Ureter (tissue), 1 donor: ENCODE data around the gene GCNT2. TPM values are rescaled to one million over a fixed set of nuclear protein-coding genes. Genes with fewer than 3 reads are reported as not detected.
"Not testable (repeated sequence)": the region's sequence is repeated elsewhere in the genome, so short reads cannot be mapped to it uniquely, and the experiment has no call there.

Source experiments
- DNase-seq: peaks from one replicate; pipeline ENCODE4 v3.0.0-alpha.2; 2020; ENCODE audit warnings: low spot score
- total RNA-seq: library from RNA; stranded (reverse); gene quantifications from one replicate; pipeline ENCODE4 v1.2.4, GENCODE V29; 2023
- donor health status: DM: yes; HTN: yes; CAD: no.

GCNT2 gene
- total RNA-seq, 1 donor from 2014 or later = 3.1 TPM

DNA sequence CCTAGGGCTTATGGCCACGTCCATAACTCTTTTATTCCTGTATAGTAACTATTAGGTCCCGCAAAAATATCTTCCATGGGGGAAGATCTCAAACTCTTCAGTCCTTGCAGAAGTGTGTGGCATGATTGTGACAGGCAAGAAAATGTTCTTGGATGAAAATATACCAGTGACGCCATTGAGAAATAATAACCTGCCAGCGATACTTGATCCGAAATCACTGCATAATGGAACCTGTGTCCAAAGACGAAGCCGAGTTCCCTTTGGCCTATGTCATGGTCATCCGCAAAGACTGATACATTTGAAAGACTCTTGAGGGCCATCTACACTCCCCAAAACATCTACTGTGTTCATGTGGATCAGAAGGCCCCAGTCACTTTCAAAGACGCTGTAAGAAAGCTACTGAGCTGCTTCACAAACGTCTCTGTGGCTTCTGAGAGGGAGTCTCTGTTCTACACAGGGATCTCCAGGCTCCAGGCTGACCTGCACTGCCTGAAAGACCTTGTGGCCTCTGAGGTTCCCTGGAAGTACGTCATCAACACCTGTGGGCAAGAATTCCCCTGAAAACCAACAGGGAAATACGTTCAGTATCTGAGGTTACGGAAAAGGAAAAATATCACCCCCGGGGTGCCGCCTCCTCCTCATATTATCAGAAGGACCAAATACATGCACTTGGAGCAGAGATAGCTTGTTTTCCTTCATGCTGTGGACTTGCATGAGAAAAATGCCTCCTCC lies 6.9 kb upstream of the GCNT2 start:
- DNase-seq = no peak

DNA sequence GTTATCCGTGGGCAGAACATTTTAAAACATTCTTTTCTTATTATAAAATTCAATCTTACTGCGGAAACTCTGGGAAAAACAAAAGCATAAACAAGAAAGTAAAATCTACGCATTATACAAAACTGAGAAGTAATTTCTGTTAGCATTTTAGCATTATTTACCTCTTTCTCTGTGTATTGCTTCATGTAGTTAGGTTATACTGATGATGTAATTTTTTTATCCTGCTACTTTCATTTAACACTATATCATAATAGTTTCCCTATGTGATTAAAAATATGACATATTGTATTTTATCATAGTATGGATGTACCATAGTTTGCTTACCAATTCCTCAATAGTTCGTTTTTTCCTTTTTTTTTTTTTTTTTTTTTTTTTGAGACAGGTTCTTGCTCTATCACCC lies 4.2 kb upstream of the GCNT2 start:
- DNase-seq = no peak

DNA sequence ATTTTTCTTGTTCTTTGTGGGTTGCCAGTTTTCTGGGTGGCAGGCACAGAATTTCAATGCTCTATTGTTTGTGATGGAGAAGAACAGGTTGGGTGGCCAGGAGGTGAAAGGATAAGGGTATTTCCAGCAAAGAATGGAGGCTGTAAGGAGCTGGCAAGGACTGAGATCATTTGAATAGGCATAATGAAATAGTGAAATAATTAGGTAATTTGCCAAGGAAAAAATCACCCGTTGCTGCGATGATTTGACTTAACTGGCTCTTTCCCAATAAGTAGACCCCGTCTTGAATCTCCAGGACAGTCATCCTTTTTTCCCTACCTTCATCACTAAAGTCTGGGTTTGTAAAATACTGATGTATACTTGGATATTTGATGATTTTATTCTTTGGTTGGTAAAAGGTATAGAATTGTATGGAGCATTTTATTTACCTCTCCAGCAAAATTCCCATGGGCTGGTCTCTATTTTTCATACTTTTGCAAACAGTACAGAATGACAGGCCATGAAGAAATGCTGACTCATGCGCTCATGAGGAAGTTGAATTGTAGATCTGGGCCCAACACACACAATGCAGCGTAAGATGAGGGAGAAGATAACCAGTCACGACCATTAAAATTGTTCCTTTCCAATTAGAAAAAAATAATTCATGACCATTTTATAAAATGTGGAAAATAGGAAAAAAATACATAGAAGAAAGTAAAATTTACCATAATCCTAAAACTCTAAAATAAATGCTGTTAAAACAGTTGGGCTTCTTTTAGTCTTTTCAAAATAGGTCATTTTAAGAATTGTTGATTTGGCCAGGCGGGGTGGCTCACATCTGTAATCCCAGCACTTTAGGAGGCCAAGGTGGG lies 2.4 kb upstream of the GCNT2 start:
- DNase-seq = no peak

DNA sequence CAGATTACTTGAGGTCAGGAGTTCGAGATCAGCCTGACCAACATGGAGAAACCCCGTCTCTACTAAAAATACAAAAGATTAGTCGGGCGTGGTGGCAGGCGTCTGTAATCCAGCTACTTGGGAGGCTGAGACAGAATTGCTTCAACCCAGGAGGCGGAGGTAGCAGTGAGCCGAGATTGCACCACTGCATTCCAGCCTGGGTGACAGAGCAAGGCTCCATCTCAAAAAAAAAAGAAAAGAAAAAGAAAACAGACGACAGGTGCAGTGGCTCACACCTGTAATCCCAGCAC lies 1.8 kb upstream of the GCNT2 start:
- DNase-seq = not testable (repeated sequence)

DNA sequence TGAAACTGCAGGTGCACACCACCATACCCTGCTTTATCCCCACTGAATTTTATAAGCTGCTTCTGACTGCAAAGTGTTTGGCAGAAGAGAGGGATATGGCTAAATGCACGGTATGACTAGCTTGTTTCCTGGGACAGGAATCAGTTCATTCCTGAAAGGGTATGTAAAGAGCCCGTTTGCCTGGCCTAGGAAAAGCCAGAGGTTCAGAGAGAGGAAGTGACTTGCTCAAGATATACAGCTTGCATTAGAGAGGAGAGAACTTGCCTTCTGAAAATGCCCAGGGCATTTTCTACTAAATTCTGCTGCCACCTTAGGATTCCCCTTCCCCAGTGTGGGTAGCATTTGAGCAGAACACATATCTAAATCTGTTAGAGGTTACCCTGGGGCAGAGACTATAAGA lies 683 bp upstream of the GCNT2 start:
- DNase-seq = no peak

DNA sequence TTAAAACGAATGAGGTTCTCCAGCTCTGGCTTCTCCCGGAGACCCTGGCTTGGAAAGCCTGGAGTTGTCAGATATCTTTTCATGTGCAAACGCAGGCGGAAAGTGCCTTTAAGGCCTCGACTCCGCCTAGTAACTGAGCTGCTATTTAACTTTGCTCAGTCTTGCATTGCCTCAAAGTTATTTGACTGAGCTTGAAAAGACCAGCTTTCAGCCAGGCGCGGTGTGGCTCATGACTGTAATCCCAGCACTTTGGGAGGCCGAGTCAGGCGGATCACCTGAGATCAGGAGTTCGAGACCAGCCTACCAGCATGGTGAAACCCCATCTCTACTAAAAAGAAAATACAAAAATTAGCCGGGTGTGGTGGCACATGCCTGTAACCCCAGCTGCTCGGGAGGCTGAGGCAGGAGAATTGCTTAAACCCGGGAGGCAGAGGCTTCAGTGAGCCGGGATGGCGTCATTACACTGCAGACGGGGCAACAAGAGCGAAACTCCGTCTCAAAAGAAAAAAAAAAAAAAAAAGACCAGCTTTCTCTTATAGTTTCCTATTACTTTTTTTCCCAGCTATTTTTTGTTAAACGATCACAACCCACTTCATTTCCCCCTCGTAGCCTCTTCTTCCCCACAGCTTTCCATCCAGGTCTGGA lies 1.9 kb downstream of the GCNT2 start:
- DNase-seq = no peak

DNA sequence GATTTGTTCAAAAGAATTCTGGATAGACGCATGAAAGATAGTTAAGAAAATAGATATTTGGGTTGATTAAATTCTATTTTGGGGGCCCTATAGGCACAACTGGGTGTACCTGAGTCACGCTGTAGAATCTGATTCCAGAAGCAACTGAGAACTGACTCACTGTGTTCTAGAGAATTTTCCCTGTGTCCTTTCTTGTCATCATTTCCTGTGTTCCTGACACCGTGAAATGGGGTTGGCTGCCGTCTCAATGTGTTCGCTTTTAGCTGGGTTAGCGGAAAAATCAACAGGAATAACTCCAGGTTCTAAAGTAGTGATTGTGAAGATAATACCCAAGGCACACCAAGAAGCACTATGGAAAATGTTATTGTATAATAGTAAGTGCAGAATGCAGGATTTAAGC lies 5.0 kb downstream of the GCNT2 start:
- DNase-seq = no peak

DNA sequence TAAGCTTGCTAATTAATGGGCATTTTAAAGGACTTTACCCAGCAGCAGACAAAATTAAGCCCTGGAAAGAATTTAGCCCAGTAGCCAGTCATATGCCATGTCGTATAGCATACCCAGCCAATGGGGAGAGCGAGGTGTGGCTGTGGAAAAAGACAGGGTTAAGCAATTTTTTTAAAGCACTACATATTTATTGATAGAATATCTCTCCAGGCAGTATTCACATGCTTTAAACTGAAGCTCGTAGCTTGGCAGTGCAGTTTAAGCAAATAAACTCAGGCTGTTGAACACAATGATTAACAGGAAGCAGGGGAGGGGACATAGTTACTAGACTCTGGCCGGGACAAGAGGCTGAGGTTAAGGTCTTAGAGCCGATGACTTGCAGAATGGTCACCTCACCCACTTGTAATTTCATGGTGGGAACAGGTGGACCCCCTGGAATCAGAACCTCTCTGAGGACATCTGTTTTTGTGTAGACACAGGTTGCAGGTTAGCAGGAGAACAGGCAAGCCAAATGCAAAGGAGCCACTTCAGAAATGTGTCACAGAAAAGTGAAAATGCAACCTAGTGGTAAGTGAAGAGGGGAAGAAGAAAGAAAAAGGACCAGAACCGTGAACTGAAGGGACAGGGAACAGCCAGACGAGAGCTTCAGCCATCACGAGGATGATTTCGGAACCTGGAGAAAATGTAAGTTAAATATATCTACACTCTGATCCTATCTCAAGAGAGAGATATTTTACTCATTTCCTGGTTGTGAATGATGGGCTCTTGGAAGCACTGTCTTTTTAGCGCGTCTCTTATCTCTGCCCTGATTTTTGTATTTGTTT lies 7.2 kb downstream of the GCNT2 start:
- DNase-seq = no peak

DNA sequence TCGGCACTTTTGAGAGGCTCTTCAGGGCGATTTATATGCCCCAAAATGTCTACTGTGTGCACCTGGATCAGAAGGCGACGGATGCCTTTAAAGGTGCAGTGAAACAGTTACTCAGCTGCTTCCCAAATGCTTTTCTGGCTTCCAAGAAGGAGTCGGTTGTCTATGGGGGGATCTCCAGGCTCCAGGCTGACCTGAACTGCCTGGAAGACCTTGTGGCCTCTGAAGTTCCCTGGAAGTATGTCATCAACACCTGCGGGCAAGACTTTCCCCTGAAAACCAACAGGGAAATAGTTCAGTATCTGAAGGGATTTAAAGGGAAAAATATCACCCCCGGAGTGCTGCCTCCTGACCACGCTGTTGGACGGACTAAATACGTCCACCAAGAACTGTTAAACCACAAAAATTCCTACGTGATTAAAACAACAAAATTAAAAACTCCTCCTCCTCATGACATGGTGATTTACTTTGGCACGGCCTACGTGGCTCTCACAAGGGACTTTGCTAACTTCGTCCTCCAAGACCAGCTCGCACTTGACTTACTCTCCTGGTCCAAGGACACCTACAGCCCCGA lies 8.2 kb downstream of the GCNT2 start:
- no peak for DNase-seq

DNA sequence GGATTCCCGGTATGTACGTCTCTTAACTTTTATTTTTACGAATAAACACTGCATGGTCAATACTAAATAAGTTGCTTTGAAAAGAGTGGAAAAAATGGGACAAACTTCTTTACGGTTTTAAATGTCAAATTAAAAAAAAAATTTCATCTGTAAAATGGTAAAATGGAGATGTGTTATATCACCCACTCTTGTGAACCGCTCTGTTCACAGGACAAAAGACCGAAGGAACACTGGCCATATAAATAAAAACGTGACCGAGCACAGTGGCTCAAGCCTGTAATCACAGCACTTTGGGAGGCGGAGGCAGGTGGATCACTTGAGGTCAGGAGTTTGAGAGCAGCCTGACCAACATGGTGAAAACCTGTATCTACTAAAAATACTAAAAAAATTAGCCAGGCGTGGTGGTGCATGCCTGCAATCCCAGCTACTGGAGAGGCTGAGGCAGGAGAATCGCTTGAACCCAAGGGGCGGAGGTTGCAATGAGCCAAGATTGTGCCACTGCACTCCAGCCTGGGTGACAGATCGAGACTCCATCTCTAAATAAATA lies 8.8 kb downstream of the GCNT2 start:
- not testable (repeated sequence) for DNase-seq

DNA sequence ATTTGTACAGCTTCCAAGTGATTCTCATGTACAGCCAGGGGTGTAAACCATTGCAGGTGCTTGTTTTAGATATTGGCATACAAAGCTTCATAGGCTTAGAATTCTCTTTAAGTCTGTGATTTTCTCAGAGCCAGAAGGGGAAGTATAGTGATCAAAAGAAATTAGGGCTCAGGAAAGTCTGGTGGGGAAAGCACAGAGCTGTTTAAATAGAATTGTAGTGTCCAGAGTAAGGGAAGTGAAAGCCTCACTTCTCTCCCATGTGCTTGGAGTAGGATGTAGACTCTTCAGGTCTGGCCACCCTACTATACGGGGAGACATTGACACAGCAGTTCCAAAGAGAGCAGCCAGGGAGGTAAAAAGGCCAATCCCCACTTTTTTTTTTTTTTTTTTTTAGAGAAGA lies 10.4 kb downstream of the GCNT2 start:
- no peak for DNase-seq

DNA sequence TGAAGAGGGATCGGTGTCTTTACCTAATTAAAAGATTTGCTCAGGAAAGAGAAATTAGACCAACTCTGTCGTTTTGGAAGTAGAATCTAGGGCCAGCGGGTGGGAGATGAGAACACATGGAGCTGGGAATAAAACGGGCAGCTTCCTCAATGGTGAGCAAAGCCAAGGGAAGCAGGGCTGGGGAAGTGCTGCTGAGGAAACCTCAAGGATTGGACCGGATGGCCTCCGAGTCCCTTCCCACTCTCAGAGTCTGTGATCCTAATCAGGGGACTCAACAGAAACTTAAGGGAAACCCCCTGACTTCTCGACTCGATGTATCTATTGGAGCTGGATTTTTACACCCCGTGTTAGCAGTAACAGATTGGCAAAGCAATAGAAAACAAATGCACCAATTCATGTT lies 10.8 kb downstream of the GCNT2 start:
- no peak for DNase-seq

DNA sequence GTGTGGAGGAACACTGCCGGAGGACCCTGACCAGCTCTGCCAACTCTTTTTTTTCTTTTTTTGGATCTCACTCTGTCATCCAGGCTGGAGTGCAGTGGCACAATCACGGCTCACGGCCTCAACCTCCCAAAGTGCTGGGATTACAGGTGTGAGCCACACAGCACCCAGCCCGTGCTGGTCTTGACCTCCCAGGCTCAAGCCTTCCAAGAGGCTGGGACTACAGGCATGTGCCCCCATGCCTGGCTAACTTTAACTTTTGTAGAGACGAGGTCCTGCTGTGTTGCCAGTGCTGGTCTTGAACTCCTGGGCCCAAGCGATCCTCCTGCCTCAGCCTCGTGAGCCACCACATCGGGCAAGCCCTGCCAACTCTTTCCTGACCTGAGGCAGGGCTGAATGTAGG lies 11.2 kb downstream of the GCNT2 start:
- no peak for DNase-seq

DNA sequence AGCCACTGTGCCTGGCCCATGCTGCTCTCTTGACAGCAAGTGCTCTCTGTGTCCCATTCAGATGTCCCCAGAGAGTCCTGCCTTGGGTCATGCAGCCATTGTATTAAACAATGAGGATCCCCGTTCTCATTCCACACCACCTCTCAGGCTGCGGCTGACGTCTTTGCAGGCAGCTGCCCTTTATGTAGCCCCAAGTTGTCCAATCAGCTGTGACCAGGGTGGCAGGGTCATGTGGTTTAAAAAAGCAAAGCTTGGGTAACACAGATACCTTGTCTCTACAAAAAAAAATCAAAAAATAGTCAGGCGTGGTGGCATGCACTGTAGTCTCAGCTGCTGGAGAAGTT lies 13.2 kb downstream of the GCNT2 start:
- DNase-seq = no peak

DNA sequence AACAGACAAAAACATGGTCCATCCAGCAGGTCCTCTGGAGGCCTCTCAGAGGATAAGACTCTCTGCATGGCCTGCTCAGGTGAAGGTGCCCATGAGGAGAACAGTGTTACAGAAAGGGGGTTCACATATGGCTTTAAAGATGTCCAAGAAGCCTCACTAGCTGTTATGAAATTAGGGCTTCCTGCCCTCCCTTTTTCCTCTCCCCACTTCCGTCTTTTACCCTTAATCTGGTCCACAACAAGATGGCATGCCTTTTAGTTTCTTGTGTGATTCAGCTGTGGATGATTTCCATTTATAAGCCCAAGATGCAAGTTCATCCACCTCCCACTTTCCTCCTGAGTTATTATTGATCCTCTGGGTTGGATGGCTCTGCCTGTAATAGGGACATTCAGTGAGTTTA lies 14.0 kb downstream of the GCNT2 start:
- DNase-seq = no peak

DNA sequence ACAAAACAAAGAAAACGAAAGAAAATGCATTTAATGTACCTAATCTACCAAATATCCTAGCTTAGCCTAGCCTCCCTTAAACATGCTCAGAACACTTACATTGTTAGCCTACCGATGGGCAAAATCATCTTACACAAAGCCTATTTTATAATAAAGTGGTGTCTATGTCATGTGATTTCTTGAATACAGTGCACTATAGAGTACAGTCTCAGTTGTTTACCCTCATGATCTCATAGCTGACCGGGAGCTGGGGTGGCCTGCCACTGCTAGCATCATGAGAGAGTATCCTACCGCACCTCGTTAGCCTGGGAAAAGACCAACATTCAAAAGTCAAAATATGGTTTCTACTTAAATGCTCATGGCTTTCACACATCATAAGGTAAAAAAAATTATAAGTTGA lies 16.6 kb downstream of the GCNT2 start:
- no peak for DNase-seq

DNA sequence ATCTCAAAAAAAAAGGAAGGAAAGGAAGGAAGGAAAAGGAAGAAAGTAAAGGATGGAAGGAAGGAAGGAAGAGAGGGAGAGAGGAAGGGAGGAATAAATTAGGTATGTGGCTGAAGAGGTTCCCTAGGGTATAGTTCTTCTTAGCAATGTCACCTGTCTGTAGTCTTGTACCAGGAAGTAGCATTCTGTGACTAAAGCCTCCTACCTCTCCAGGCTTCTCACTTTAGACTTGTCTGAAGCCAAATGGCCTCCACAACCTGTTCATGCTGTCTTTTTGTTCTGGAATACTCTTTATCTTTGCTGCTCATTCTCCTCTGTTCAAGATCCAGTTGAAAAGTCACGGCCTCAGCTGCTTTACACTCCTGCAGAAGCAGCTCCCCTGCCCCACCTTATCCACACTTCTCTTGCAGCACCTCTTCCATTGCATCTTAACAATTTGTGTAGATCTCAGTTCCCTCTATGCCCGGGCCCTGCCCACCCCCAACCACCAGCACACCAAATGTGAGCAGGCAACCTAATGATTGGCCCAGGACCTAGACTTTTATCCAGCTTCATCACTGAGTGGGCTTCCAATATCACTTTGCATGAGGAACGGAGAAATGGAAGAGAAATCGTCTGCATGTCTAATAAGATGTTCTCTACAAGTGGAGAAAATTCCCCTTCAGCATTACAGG lies 19.1 kb downstream of the GCNT2 start:
- no peak for DNase-seq

DNA sequence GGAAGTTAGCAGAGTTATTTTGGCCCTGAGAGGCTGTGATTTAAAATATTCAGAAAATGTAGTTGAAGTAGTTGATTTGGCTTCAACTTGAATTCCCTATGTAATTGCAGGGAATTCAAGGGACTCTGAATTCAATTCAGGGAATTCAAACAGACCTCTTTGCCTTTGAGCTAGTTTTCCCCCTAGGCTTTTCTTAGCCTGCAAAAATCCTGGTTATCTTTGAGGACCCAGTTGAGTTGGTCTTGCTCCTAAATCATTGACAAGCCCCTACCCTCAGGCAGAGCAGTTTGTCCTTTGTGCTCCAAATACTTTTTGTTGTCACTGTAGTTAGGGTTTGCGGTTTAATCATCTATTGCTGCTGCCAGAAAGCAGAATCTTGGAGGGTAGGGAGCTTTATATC lies 20.4 kb downstream of the GCNT2 start:
- DNase-seq = no peak

DNA sequence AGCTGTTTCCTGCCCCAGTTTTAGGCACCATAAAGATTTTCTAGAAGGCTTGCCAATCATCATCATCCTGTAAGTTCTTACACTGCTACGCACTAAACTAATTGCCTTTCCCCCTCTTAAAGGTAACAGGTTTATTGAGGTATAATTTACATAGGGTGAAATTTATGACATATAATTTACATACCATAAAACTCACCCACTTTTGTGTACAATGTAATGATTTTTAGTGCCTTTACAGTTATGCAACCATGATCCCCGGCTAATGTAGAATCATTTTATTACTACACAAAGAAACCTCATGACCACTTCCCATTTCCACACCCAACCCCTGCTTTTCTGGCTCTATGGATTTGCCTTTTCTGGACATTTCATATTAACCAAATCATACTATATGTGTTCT lies 21.1 kb downstream of the GCNT2 start:
- DNase-seq = no peak

DNA sequence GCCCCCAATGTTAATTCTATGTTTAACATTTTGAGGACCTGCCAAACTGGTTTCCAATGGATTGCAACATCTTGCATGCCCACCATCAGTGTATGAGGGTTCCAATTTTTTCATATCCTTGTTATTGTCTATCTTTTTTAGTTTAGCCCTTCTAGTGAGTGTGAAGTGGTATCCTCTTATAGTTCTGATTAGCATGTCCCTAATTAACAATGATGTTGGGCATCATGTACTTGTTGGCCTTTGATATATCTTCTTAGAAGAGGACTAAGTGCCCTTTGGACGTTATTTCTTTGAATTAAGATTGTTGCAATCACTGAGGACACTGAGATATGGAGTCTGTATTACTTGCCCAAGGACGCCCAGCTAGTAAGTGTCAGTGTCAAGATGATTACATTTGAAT lies 22.3 kb downstream of the GCNT2 start:
- DNase-seq = no peak

DNA sequence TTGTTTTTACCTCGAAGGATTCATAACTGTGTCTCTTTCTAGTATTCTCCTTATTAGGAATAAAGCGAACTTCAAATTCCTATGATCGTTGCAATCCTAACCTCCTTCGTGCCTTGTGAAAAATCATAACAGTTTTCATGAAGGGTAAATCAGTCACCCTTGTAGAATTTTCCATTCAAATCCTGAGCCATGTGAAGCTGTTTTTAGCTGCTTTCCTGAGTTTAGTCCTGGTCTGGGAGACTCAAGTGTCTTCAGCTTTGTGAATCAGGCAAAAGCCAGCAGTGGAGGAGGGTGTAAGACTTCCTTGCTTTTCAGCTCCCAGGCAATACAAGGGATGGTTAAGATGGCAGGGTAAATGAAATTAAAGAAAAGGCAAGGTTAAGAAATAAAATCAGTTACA lies 24.3 kb downstream of the GCNT2 start:
- no peak for DNase-seq
